K562 (cell line): Measurements from ENCODE around the gene LRRC8E. TPM values are rescaled to one million over a fixed set of nuclear protein-coding genes. Genes with fewer than 3 reads are reported as not detected.

Experiments used
- ARHGAP35 ChIP-seq: fragments of 450-650 bp; IDR thresholded peaks from 2 replicates; pipeline ENCODE4 v1.6.1; 2018; ENCODE audit not compliant: partially characterized antibody
- BHLHE40 ChIP-seq: IDR thresholded peaks from 2 replicates; pipeline ENCODE4 v1.6.1; 2011; ENCODE audit warnings: low read length, improper control_type of control experiment
- CBX3 ChIP-seq, 2 experiments: IDR thresholded peaks; 1 replicate in 1 of 2; 2 replicates in 1 of 2; pipeline ENCODE4 v1.6.1; 2012; ENCODE audit warnings: inconsistent platforms in 2 of 2, low read length in 2 of 2, borderline replicate concordance in 1 of 2, control low read depth in 1 of 2
- CHD2 ChIP-seq: IDR thresholded peaks from 2 replicates; pipeline ENCODE4 v1.6.1; 2011; ENCODE audit warnings: low read depth, low read length
- ESRRA ChIP-seq: fragments of 450-650 bp; IDR thresholded peaks from 2 replicates; pipeline ENCODE4 v1.6.1; 2014; ENCODE audit warnings: low read depth, mild to moderate bottlenecking, moderate library complexity, borderline replicate concordance
- GTF2F1 ChIP-seq: IDR thresholded peaks from 2 replicates; pipeline ENCODE4 v1.6.1; 2011; ENCODE audit warnings: low read depth, low read length, improper control_type of control experiment
- KAT7 ChIP-seq: sonication (generic); formaldehyde crosslinking; IDR thresholded peaks from 2 replicates; pipeline ENCODE4 v1.8.0; 2022; ENCODE audit warnings: missing genetic modification reagents, mild to moderate bottlenecking, borderline replicate concordance
- KDM5B ChIP-seq: fragments of 200-600 bp; sonication (generic); IDR thresholded peaks from 2 replicates; pipeline ENCODE4 v1.6.1; 2012; ENCODE audit warnings: low read depth, mild to moderate bottlenecking, moderate library complexity, low read length, control low read depth, inconsistent platforms; ENCODE audit not compliant: insufficient replicate concordance
- MTA3 ChIP-seq: fragments of 450-650 bp; formaldehyde crosslinking; IDR thresholded peaks from 2 replicates; pipeline ENCODE4 v1.6.1; 2017; ENCODE audit warnings: mild to moderate bottlenecking, borderline replicate concordance
- PHF20 ChIP-seq: fragments of 450-650 bp; IDR thresholded peaks from 2 replicates; pipeline ENCODE4 v1.6.1; 2018; ENCODE audit not compliant: partially characterized antibody
- PHF21A ChIP-seq: fragments of 450-650 bp; IDR thresholded peaks from 2 replicates; pipeline ENCODE4 v1.6.1; 2017; ENCODE audit warnings: low read depth, borderline replicate concordance
- PHTF2 ChIP-seq: fragments of 250-450 bp; sonication (Bioruptor Pico); IDR thresholded peaks from 2 replicates; pipeline ENCODE4 v1.5.0; 2021; ENCODE audit warnings: mild to moderate bottlenecking
- SNRNP70 ChIP-seq: fragments of 200-400 bp; formaldehyde crosslinking; optimal IDR thresholded peaks from 2 replicates; pipeline ENCODE3; 2017; ENCODE audit warnings: low read depth, low read length
- ZBTB8A ChIP-seq: fragments of 450-650 bp; IDR thresholded peaks from 2 replicates; pipeline ENCODE4 v1.6.1; 2018; ENCODE audit warnings: mild to moderate bottlenecking, moderate library complexity; ENCODE audit not compliant: partially characterized antibody
- ZNF324 ChIP-seq: fragments of 250-450 bp; sonication (Bioruptor Pico); IDR thresholded peaks from 2 replicates; pipeline ENCODE4 v1.4.0; 2020; ENCODE audit warnings: mild to moderate bottlenecking
- ZNF354B ChIP-seq: fragments of 250-450 bp; sonication (Bioruptor Pico); IDR thresholded peaks from 2 replicates; pipeline ENCODE4 v1.4.0; 2020
- ZNF699 ChIP-seq: fragments of 250-450 bp; sonication (Bioruptor Pico); IDR thresholded peaks from 2 replicates; pipeline ENCODE4 v1.8.0; 2021; ENCODE audit warnings: mild to moderate bottlenecking, moderate library complexity; ENCODE audit not compliant: insufficient replicate concordance
- polyA plus RNA-seq, 8 experiments: library from polyadenylated mRNA; depleted of rRNA in 4 of 8; stranded (reverse) in 5 of 8; unstranded in 3 of 8; fragments of >200 nt; fragmentation: Nextera tagmentation in 2 of 8; fragmentation: Illumina TruSeq in 1 of 8; extraction: Ambion mirVana in 2 of 8; extraction: Trizol in 1 of 8; gene quantifications; 2 replicates each; pipeline versions ENCODE4 v1.2.1 to v1.2.3, GENCODE V29; 2011 to 2014; ENCODE audit warnings: inconsistent platforms in 1 of 8, missing spikeins in 1 of 8
- total RNA-seq, 7 experiments: library from RNA; depleted of rRNA in 6 of 7; stranded (reverse); fragments of >200 nt in 6 of 7; fragmentation: Illumina TruSeq in 2 of 7; extraction: Trizol in 2 of 7; gene quantifications; 2 replicates each; pipeline versions ENCODE4 v1.2.1 to v1.2.3, GENCODE V29; 2011 to 2021; ENCODE audit warnings: low replicate concordance in 1 of 7
- TF ChIP-seq, protein P1 (sequence below): fragments of 450-650 bp; IDR thresholded peaks from 2 replicates; pipeline ENCODE4 v1.6.1; 2016; ENCODE audit warnings: low read depth, mild to moderate bottlenecking, moderate library complexity
- TF ChIP-seq, protein P2 (sequence below): fragments of 250-450 bp; sonication (Bioruptor Pico); IDR thresholded peaks from 2 replicates; pipeline ENCODE4 v1.8.0; 2022; ENCODE audit warnings: moderate library complexity, mild to moderate bottlenecking, inconsistent platforms
- TF ChIP-seq, protein P3 (sequence below): sonication (generic); formaldehyde crosslinking; IDR thresholded peaks from 2 replicates; pipeline ENCODE4 v1.8.1; 2023; ENCODE audit warnings: mild to moderate bottlenecking, missing genetic modification reagents

The LRRC8E gene
- total and polyA plus RNA-seq, 9 of the 15 experiments (the other 6 are each of a cell fraction or from before 2014, with no cell fraction given): 0.08 to 5.7 (median 3.5) TPM; not detected in 1

DNA sequence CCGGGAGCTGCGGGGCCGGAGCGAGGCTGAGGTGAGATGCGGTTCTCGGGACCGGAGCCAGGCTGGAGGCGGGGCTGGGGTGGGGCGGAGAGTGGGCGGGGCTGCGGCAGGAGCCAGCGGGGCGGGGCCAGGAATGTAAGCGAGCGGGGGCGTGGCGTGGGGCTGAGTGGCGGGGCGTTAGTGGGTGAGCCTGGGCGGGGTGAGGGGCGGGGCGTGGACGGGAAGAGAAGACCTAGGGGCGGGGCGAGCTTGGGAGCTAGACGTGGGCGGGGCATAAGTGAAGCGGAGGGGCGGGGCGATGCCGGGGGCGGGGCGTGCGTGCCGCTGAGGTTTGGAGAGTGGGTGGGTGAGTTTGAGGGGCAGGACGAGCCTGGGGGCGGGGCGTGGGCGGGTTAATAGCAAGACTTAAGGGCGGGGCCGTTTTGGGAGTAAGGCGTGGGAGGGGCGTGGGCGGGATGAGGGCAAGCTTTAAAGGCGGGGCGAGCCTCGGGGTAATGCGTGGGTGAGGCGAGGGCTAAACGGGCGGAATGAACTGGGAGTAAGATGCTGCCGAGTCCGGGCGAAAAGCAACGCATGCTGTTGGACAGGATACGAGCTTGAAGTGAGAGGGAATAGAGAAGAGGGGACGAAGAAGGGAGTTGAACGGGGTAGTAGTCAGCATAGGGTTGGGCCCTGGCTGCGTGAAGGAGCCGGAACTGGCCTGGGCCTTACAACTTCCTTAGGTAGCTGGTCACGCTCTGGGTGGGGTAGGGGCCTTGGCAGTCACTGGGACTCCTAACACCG is 32.4 kb downstream of the LRRC8E start (continued):
- TF ChIP-seq KAT7 (no peak), ARHGAP35 (no peak), PHTF2 (CRISPR knock-in tag) (no peak), PHF21A (no peak), GTF2F1 (no peak), ESRRA (no peak), CBX3 (IDR thresholded peaks at IDR 0.05; ENCODE audit: borderline replicate concordance in 1 of 2, low read length in 2 of 2) (peak in 1 of 2 experiments; percentile 31; a peak in 1 of 3 replicates), ZBTB8A (no peak), MTA3 (no peak; the same call in 1 of the 2 replicates), PHF20 (peak; percentile 64), BHLHE40 (no peak), ZNF324 (CRISPR knock-in tag) (no peak), ZNF699 (no peak), ZNF354B (CRISPR knock-in tag) (no peak), KDM5B (peak; percentile 31), SNRNP70 (no peak), CHD2 (no peak)
- TF ChIP-seq, protein P1, sequence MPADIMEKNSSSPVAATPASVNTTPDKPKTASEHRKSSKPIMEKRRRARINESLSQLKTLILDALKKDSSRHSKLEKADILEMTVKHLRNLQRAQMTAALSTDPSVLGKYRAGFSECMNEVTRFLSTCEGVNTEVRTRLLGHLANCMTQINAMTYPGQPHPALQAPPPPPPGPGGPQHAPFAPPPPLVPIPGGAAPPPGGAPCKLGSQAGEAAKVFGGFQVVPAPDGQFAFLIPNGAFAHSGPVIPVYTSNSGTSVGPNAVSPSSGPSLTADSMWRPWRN: no peak
- TF ChIP-seq, protein P2, sequence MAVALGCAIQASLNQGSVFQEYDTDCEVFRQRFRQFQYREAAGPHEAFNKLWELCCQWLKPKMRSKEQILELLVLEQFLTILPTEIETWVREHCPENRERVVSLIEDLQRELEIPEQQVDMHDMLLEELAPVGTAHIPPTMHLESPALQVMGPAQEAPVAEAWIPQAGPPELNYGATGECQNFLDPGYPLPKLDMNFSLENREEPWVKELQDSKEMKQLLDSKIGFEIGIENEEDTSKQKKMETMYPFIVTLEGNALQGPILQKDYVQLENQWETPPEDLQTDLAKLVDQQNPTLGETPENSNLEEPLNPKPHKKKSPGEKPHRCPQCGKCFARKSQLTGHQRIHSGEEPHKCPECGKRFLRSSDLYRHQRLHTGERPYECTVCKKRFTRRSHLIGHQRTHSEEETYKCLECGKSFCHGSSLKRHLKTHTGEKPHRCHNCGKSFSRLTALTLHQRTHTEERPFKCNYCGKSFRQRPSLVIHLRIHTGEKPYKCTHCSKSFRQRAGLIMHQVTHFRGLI: no peak
- TF ChIP-seq, protein P3, sequence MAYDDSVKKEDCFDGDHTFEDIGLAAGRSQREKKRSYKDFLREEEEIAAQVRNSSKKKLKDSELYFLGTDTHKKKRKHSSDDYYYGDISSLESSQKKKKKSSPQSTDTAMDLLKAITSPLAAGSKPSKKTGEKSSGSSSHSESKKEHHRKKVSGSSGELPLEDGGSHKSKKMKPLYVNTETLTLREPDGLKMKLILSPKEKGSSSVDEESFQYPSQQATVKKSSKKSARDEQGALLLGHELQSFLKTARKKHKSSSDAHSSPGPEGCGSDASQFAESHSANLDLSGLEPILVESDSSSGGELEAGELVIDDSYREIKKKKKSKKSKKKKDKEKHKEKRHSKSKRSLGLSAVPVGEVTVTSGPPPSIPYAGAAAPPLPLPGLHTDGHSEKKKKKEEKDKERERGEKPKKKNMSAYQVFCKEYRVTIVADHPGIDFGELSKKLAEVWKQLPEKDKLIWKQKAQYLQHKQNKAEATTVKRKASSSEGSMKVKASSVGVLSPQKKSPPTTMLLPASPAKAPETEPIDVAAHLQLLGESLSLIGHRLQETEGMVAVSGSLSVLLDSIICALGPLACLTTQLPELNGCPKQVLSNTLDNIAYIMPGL: no peak
